HG03103 (cell line): Measurements from ENCODE around the gene LAMC1.
"Not testable (repeated sequence)": the region's sequence is repeated elsewhere in the genome, so short reads cannot be mapped to it uniquely, and the experiment has no call there.

Source experiments
- ATAC-seq: cut with Tn5 transposase; IDR thresholded peaks from one replicate; pipeline ENCODE4 v1.9.1; 2021; ENCODE audit warnings: low read depth; ENCODE audit not compliant: unreplicated experiment

The LAMC1 gene

GRCh38 chr1:183142171-183142570 lies 119.0 kb downstream of the LAMC1 start:
- ATAC-seq: no peak

GRCh38 chr1:183143576-183144315 lies 120.5 kb downstream of the LAMC1 start:
- no peak for ATAC-seq

GRCh38 chr1:183144752-183145151 lies 121.5 kb downstream of the LAMC1 start:
- no peak for ATAC-seq

- ATAC-seq: no peak
Measured at GRCh38 chr1:183147735-183148134, 124.5 kb downstream of the LAMC1 start.

- ATAC-seq: no peak
Measured at GRCh38 chr1:183148599-183148998, 125.4 kb downstream of the LAMC1 start.

- no peak for ATAC-seq
Measured at GRCh38 chr1:183149273-183149672, 126.1 kb downstream of the LAMC1 start.

GRCh38 chr1:183150032-183150431 lies 126.8 kb downstream of the LAMC1 start:
- ATAC-seq: not testable (repeated sequence)

GRCh38 chr1:183150445-183150844 lies 127.2 kb downstream of the LAMC1 start:
- no peak for ATAC-seq

GRCh38 chr1:183152180-183152579 lies 129.0 kb downstream of the LAMC1 start:
- ATAC-seq: no peak

- ATAC-seq: no peak
Measured at GRCh38 chr1:183155939-183156338, 132.7 kb downstream of the LAMC1 start.

GRCh38 chr1:183159960-183160359 lies 136.7 kb downstream of the LAMC1 start:
- no peak for ATAC-seq

- ATAC-seq: no peak
Measured at GRCh38 chr1:183161391-183161790, 138.2 kb downstream of the LAMC1 start.

GRCh38 chr1:183163316-183163715 lies 140.1 kb downstream of the LAMC1 start:
- ATAC-seq: no peak

- ATAC-seq: no peak
Measured at GRCh38 chr1:183164340-183164739, 141.1 kb downstream of the LAMC1 start.

- no peak for ATAC-seq
Measured at GRCh38 chr1:183164963-183165362, 141.7 kb downstream of the LAMC1 start.

- no peak for ATAC-seq
Measured at GRCh38 chr1:183165456-183165855, 142.2 kb downstream of the LAMC1 start.

- ATAC-seq: no peak
Measured at GRCh38 chr1:183166454-183166853, 143.2 kb downstream of the LAMC1 start.

- no peak for ATAC-seq
Measured at GRCh38 chr1:183167676-183168075, 144.5 kb downstream of the LAMC1 start.

GRCh38 chr1:183168308-183168707 lies 145.1 kb downstream of the LAMC1 start:
- ATAC-seq: no peak

GRCh38 chr1:183173828-183174227 lies 150.6 kb downstream of the LAMC1 start:
- no peak for ATAC-seq

GRCh38 chr1:183175631-183176030 lies 152.4 kb downstream of the LAMC1 start:
- no peak for ATAC-seq

- no peak for ATAC-seq
Measured at GRCh38 chr1:183178545-183178944, 155.3 kb downstream of the LAMC1 start.

- ATAC-seq: no peak
Measured at GRCh38 chr1:183179033-183179432, 155.8 kb downstream of the LAMC1 start.
